ENCODE results near the gene SLC17A1.

Gene SLC17A1

GRCh38 chr6:25831532-25832306, at the start of gene SLC17A1:
SLC17A1 (minus strand) TSS chr6:25832052; CDS start chr6:25830557, 1,495 bp downstream.
- TF ChIP-seq CTCF (conservative IDR thresholded peaks at IDR 0.05; ENCODE audit: low read length), result no peak
- no peak within 1 kb of the TSS for H3K4me3 ChIP-seq (ENCODE audit: low read length)

GRCh38 chr6:25880601-25881000, 48.7 kb upstream of the SLC17A1 start:
- H3K4me3 ChIP-seq (ENCODE audit: low read length), result no peak overlapping the region
- no peak for DNase-seq (ENCODE audit: low read depth)
- no peak for TF ChIP-seq CTCF (conservative IDR thresholded peaks at IDR 0.05; ENCODE audit: low read length)

More at GRCh38 chr6:25831532-25832306, at the start of gene SLC17A1:
- DNase-seq (ENCODE audit: low read depth), result no peak

- no peak for TF ChIP-seq CTCF (conservative IDR thresholded peaks at IDR 0.05; ENCODE audit: low read length)
- H3K4me3 ChIP-seq (ENCODE audit: low read length), result no peak overlapping the region
- no peak for DNase-seq (ENCODE audit: low read depth)
These were observed 47.0 kb upstream of the SLC17A1 start for GRCh38 chr6:25878721-25879322.

GRCh38 chr6:25875926-25876602, 44.2 kb upstream of the SLC17A1 start:
- no peak overlapping the region for H3K4me3 ChIP-seq (ENCODE audit: low read length)
- no peak for DNase-seq (ENCODE audit: low read depth)
- no peak for TF ChIP-seq CTCF (conservative IDR thresholded peaks at IDR 0.05; ENCODE audit: low read length)

- DNase-seq (ENCODE audit: low read depth), result no peak
These were observed 43.7 kb upstream of the SLC17A1 start for GRCh38 chr6:25875563-25875905.

GRCh38 chr6:25874822-25875562, 43.1 kb upstream of the SLC17A1 start:
- TF ChIP-seq CTCF (conservative IDR thresholded peaks at IDR 0.05; ENCODE audit: low read length), result no peak
- no peak overlapping the region for H3K4me3 ChIP-seq (ENCODE audit: low read length)
- DNase-seq (ENCODE audit: low read depth), result no peak

More at GRCh38 chr6:25875563-25875905, 43.7 kb upstream of the SLC17A1 start:
- H3K4me3 ChIP-seq (ENCODE audit: low read length), result no peak overlapping the region
- TF ChIP-seq CTCF (conservative IDR thresholded peaks at IDR 0.05; ENCODE audit: low read length), result no peak

Measured in AG10803 (cell line).